D721Med (cell line): Measurements from ENCODE around the gene TRIM69.
"Not testable (repeated sequence)": the region's sequence is repeated elsewhere in the genome, so short reads cannot be mapped to it uniquely, and the experiment has no call there.

Experiments
- DNase-seq: peaks from one replicate; pipeline ENCODE4 v3.0.0; 2011; ENCODE audit warnings: low spot score; ENCODE audit not compliant: insufficient read length
- FAIRE-seq: peaks from 2 replicates; lab custom pipeline; 2011; peaks lifted over from hg19 to GRCh38; lab: Jason Lieb, UNC
- TF ChIP-seq, protein P1 (sequence below): IDR thresholded peaks from 2 replicates; pipeline ENCODE4 v1.5.1; 2012; ENCODE audit warnings: mild to moderate bottlenecking, control low read depth; ENCODE audit not compliant: insufficient read depth; ENCODE audit errors: missing control alignments

Gene TRIM69

DNA sequence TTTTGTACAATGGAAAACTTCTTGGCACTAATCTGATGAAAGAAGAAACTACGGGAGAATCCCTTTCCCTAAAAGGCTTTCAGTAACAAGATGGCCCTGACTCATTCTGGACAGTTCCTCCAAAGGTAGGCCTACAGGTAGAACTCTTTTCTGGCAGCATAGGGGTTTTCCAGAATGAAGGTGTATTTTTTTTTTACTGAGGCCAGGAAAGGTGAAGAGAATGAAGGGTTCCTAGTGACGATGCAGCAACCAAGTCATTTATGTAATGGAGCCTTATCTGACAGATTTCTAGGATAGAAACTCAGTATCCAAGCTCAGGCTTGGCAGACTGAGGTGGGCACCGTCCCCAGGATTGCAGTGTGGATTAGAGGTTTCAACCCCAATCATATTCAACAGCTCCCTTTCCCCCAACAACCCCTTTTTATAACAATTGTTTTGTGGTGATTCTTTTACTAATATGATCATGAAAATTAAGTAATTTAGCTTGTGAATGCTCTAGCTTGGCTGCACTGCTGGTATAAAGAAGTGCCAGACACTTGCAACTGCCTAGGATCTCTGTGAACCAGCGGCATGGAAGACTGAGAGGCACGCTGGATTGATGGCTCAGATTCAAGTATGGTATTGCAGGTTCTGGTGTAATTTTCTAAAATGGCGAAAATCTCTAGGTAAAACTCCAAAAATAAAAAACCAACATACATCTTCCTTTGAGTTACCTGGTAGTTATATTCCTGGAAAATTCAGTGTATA lies 8.7 kb upstream of the TRIM69 start:
- FAIRE-seq (no peak), DNase-seq (no peak)
- TF ChIP-seq, protein P1, sequence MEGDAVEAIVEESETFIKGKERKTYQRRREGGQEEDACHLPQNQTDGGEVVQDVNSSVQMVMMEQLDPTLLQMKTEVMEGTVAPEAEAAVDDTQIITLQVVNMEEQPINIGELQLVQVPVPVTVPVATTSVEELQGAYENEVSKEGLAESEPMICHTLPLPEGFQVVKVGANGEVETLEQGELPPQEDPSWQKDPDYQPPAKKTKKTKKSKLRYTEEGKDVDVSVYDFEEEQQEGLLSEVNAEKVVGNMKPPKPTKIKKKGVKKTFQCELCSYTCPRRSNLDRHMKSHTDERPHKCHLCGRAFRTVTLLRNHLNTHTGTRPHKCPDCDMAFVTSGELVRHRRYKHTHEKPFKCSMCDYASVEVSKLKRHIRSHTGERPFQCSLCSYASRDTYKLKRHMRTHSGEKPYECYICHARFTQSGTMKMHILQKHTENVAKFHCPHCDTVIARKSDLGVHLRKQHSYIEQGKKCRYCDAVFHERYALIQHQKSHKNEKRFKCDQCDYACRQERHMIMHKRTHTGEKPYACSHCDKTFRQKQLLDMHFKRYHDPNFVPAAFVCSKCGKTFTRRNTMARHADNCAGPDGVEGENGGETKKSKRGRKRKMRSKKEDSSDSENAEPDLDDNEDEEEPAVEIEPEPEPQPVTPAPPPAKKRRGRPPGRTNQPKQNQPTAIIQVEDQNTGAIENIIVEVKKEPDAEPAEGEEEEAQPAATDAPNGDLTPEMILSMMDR: no peak

DNA sequence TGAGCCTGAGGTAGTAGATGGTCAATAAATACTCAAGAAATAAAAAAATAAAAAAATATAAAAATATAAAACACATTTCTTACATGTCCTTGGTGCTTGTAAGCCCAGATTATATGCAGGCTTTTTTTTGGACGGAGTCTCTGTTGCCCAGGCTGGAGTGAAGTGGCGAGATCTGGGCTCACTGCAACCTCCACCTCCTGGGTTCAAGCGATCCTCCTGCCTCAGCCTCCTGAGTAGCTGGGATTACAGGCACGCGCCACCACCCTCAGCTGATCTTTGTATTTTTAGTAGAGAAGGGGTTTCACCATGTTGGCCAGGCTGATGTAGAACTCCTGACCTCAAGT lies 8.1 kb upstream of the TRIM69 start:
- FAIRE-seq, DNase-seq: not testable (repeated sequence)

DNA sequence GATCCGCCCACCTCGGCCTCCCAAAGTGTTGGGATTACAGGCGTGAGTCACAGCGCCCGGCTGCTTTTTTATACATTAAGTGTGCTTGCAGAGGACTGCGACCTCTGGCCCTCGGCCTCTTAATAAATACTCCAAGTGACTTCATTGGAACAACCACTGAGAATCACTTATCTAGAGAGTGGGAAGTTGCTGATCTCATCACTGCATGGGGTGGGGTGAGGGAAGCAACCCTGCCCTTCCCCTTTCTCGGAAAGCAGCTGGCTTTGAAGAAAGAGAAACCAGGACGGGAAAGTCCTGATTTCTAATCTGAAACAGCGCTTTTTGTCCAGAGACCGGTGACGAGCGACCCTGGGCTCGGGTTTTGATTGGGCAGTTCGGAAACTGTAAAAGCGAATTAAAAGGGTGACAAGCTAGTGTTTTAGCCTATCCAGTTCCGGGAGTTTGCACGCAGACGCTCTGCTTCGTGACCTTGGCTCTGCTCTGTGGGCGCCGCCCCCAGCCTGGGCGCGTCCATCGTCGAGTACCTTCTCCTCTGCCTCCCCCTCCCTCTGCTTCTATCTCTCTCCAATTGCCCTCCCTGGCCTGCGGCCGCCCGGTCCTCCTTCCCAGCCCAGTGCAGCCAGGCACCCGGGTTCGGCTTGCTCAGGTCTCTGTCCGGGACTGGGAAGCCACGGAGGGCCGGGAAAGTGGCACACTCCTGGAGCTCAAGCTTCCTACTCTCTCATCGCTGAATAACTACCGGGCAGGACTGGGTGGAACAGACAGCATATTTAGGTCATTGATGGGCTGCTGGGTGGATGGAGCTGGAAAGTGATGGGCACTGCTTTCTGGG lies 7.5 kb upstream of the TRIM69 start:
- DNase-seq (peak; percentile 47), FAIRE-seq (peak; percentile 11)
- TF ChIP-seq, protein P1: no peak

DNA sequence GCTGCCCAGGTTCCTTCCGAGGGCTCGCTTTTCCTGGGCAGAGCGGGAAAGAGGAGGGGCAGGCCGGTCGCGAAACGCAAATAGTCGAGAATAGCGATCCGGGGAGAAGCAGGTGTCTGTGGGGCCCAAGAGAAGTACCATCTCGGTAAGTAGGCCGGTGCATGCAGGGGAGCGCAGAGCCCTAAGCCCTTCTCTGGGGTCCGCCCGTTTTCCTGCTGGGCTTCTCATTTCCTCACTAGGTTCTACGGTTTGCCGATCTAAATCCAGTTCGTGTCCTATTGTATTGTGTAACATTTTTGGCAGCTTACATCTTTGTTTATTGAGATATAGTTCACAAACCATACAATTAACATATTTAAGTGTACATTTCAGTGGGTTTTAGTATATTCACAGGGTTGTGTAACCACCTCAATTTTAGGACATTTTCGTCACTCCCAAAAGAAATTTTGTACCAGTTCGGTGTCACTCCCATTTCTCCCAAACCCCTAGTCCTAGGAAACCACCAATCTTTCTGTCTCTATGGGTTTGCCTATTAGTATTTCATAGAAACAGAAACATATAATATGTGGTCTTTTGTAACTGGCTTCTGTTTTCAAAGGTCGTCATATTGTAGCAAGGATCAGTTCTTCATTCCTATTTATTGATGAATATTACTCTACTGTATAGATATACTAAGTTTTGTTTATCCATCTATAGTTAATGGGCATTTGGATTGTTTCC lies 6.8 kb upstream of the TRIM69 start:
- DNase-seq: no peak
- no peak for FAIRE-seq
- TF ChIP-seq, protein P1: no peak

DNA sequence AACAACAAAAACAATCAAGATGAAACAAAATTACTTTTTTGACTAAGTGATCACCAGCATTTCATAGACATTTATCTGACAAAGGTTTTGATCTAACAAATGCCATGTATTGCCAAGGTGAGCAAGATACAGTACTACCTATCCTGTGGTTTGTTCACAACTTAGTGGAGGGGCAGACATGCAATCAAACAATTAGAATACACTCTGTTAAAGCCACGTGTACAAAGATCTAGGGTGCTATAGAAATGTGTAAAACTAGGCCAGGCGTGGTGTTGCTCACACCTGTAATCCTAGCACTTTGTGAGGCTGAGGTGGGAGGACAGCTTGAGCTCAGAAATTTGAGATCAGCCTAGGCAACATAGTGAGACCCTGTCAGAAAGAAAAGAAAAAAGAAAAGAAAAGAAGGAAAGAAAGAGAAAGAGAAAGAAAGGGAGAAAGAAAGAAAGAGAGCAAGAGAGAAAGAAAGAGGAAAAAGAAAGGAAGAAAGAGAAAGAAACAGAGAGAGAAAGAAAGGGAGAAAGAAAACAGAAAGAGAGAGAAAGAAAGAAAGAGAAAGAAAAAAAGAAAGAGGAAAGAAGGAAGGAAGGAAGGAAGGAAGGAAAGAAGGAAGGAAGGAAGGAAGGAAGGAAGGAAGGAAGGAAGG lies 1.4 kb upstream of the TRIM69 start:
- FAIRE-seq (no peak), DNase-seq (no peak)
- TF ChIP-seq, protein P1: no peak

DNA sequence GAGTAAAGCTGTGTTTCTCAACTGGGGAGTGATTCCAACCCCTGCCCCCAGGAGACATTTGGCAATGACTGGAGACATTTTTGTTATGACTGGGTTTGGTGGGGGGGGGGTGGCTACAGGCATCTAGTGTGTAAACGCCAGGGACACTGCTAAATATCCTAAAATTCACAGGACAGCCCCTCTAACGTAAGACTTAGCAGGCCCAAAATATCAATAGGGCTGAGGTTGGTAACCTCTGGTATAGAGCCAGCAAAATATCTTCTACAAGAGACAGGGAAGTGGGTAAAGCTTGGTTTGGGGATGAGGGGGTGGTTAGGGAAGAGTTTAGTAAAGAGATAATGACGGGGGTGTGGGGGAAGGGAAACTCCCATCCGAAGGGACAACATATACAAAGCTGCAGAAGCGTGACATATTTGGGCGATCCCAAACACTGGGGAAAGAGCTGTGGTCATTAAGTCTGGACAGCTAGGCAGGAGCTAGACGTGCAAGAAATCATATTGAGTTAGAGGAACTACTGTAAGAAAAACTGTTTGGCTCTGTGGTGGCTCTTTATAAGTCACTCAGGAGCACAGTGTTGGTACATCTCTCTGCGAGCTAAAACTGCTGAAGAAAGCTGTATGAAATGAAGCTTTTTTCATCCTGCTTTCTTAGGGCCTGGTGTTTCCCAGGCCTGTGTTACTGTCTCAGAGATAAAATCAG lies 697 bp upstream of the TRIM69 start:
- DNase-seq (no peak), FAIRE-seq (no peak)
- TF ChIP-seq, protein P1: no peak
